HepG2 (cell line): ENCODE results near the gene RHEBL1. TPM values are rescaled to one million over a fixed set of nuclear protein-coding genes. Genes with fewer than 3 reads are reported as not detected.
A peak's percentile ranks its signal among the peaks of the same experiment; 100 is the strongest.

Experiments
- ATRX ChIP-seq: sonication (generic); formaldehyde crosslinking; IDR thresholded peaks from 2 replicates; pipeline ENCODE4 v1.4.0; 2020; ENCODE audit warnings: missing genetic modification reagents, borderline replicate concordance
- CCDC6 ChIP-seq: sonication (generic); formaldehyde crosslinking; IDR thresholded peaks from 2 replicates; pipeline ENCODE4 v1.8.1; 2022; ENCODE audit warnings: mild to moderate bottlenecking, missing genetic modification reagents, moderate library complexity
- GFI1 ChIP-seq: sonication (generic); formaldehyde crosslinking; IDR thresholded peaks from 2 replicates; pipeline ENCODE4 v1.5.0; 2020; ENCODE audit warnings: missing genetic modification reagents, mild to moderate bottlenecking, borderline replicate concordance
- NFIB ChIP-seq: sonication (generic); formaldehyde crosslinking; IDR thresholded peaks from 2 replicates; pipeline ENCODE4 v1.9.0; 2021; ENCODE audit warnings: missing genetic modification reagents, mild to moderate bottlenecking, borderline replicate concordance
- PCBP2 ChIP-seq: fragments of 200-400 bp; formaldehyde crosslinking; optimal IDR thresholded peaks from 2 replicates; pipeline ENCODE3; 2018; ENCODE audit warnings: low read length, low read depth; ENCODE audit not compliant: poor library complexity, severe bottlenecking
- RBM22 ChIP-seq: fragments of 200-400 bp; formaldehyde crosslinking; optimal IDR thresholded peaks from 2 replicates; pipeline ENCODE3; 2017; ENCODE audit warnings: mild to moderate bottlenecking, low read length, moderate library complexity
- TAF15 ChIP-seq: fragments of 200-400 bp; formaldehyde crosslinking; IDR thresholded peaks from one replicate; pipeline ENCODE4 v1.6.1; 2018; ENCODE audit warnings: mild to moderate bottlenecking, low read depth, low read length; ENCODE audit not compliant: poor library complexity, severe bottlenecking
- ZFP41 ChIP-seq: sonication (generic); formaldehyde crosslinking; IDR thresholded peaks from 2 replicates; pipeline ENCODE4 v1.4.0; 2020; ENCODE audit warnings: mild to moderate bottlenecking, missing genetic modification reagents, borderline replicate concordance
- ZNF431 ChIP-seq: sonication (generic); formaldehyde crosslinking; IDR thresholded peaks from 2 replicates; pipeline ENCODE4 v1.9.0; 2022; ENCODE audit warnings: missing genetic modification reagents, low read depth, mild to moderate bottlenecking, borderline replicate concordance
- ZNF577 ChIP-seq: sonication (generic); formaldehyde crosslinking; IDR thresholded peaks from 2 replicates; pipeline ENCODE4 v1.4.0; 2020; ENCODE audit warnings: mild to moderate bottlenecking, low read depth, missing genetic modification reagents, borderline replicate concordance
- polyA plus RNA-seq, 8 experiments: library from polyadenylated mRNA; depleted of rRNA in 3 of 8; stranded (reverse) in 7 of 8; unstranded in 1 of 8; fragments of >200 nt; fragmentation: Illumina TruSeq in 4 of 8; extraction: Trizol in 4 of 8; gene quantifications; 2 replicates each; pipeline versions ENCODE4 v1.2.1 to v1.2.3, GENCODE V29; 2011 to 2016; ENCODE audit warnings: low read depth in 4 of 8, missing spikeins in 1 of 8, mixed read lengths in 1 of 8; ENCODE audit not compliant: insufficient read depth in 1 of 8
- total RNA-seq, 5 experiments: library from RNA; depleted of rRNA; stranded (reverse); fragments of >200 nt; fragmentation: Illumina TruSeq; extraction: Trizol; gene quantifications; 2 replicates each; pipeline ENCODE4 v1.2.3, GENCODE V29; 2016; ENCODE audit warnings: low read depth in 1 of 5
- TF ChIP-seq, protein P1 (sequence below): sonication (generic); formaldehyde crosslinking; IDR thresholded peaks from 2 replicates; pipeline ENCODE4 v1.4.0; 2020; ENCODE audit warnings: mild to moderate bottlenecking, low read depth, missing genetic modification reagents
- TF ChIP-seq, protein P2 (sequence below): sonication (generic); formaldehyde crosslinking; IDR thresholded peaks from 2 replicates; pipeline ENCODE4 v1.5.0; 2020; ENCODE audit warnings: mild to moderate bottlenecking, missing genetic modification reagents
- TF ChIP-seq, protein P3 (sequence below): sonication (generic); formaldehyde crosslinking; conservative IDR thresholded peaks from 2 replicates; pipeline ENCODE4 v1.4.0; 2020; ENCODE audit warnings: missing genetic modification reagents
- TF ChIP-seq, protein P4 (sequence below): sonication (generic); formaldehyde crosslinking; IDR thresholded peaks from 2 replicates; pipeline ENCODE4 v1.4.0; 2020; ENCODE audit warnings: missing genetic modification reagents, borderline replicate concordance
- TF ChIP-seq, protein P5 (sequence below): sonication (generic); formaldehyde crosslinking; IDR thresholded peaks from 2 replicates; pipeline ENCODE4 v1.5.1; 2020; ENCODE audit warnings: mild to moderate bottlenecking, missing genetic modification reagents, borderline replicate concordance

RHEBL1 gene
- total and polyA plus RNA-seq, 2 of the 13 experiments (the other 11 are each of a cell fraction or from before 2014, with no cell fraction given) = 1.4 to 2.5 TPM

DNA sequence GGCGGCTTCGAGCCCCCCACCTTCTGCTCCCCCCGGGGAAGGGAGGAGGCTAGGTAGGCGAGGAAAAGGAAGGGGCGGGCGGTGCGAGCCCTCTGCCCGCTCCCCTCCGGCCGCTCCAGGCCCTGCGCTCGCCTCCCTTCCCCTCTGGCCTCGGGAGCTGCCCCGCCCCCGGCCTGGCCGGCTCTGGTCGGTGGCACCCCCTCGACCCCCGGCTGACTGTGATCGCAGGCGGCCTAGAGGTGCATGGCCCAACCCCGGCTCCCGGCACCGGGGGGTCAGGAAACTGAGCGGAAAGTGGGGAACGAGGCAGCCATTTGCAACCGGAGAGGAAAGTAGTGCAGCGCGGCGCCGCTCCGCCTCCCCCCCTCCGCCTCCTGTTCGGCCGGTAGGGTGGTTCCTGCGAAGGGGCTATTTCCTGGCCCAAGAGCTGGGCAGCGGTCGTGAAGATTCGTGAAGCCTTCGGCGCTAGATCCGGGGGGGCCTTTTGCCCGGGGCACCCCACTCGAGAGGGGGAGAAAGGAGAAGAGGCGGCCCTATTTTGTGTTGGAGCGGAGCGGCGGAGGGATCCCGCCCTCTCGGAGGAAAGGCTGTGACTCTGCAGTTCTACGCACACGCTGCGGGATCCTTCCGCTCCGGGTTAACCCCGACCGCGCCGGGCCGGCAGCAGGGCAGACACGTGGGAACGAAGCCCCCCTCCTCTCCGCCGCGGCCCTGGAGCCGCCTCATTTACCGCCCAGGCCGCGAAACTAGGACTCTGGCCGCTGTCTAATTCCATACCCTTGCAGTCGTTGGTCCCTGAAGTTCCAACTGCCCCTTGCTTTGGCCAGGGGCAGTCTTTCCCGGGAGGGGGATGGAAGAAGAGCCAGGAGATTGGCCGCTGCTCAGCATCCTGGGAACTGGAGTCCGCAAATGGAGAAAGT lies 9.3 kb downstream of the RHEBL1 start, which contains the start of gene KMT2D (continued):
- peak; percentile 20 for TF ChIP-seq PCBP2
- no peak for TF ChIP-seq ZNF577 (CRISPR knock-in tag)
- no peak for TF ChIP-seq RBM22
- peak; percentile 68 for TF ChIP-seq TAF15
- TF ChIP-seq, protein P1, sequence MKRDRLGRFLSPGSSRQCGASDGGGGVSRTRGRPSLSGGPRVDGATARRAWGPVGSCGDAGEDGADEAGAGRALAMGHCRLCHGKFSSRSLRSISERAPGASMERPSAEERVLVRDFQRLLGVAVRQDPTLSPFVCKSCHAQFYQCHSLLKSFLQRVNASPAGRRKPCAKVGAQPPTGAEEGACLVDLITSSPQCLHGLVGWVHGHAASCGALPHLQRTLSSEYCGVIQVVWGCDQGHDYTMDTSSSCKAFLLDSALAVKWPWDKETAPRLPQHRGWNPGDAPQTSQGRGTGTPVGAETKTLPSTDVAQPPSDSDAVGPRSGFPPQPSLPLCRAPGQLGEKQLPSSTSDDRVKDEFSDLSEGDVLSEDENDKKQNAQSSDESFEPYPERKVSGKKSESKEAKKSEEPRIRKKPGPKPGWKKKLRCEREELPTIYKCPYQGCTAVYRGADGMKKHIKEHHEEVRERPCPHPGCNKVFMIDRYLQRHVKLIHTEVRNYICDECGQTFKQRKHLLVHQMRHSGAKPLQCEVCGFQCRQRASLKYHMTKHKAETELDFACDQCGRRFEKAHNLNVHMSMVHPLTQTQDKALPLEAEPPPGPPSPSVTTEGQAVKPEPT (CRISPR knock-in tag) = peak; percentile 63; the same call in 1 of the 2 replicates
- no peak for TF ChIP-seq ZFP41
- TF ChIP-seq NFIB (CRISPR knock-in tag) = no peak
- no peak for TF ChIP-seq ATRX (CRISPR knock-in tag)
- TF ChIP-seq, protein P2, sequence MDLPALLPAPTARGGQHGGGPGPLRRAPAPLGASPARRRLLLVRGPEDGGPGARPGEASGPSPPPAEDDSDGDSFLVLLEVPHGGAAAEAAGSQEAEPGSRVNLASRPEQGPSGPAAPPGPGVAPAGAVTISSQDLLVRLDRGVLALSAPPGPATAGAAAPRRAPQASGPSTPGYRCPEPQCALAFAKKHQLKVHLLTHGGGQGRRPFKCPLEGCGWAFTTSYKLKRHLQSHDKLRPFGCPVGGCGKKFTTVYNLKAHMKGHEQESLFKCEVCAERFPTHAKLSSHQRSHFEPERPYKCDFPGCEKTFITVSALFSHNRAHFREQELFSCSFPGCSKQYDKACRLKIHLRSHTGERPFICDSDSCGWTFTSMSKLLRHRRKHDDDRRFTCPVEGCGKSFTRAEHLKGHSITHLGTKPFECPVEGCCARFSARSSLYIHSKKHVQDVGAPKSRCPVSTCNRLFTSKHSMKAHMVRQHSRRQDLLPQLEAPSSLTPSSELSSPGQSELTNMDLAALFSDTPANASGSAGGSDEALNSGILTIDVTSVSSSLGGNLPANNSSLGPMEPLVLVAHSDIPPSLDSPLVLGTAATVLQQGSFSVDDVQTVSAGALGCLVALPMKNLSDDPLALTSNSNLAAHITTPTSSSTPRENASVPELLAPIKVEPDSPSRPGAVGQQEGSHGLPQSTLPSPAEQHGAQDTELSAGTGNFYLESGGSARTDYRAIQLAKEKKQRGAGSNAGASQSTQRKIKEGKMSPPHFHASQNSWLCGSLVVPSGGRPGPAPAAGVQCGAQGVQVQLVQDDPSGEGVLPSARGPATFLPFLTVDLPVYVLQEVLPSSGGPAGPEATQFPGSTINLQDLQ = peak; percentile 47; the same call in 1 of the 2 replicates
- 0 out of 2 replicates have a peak, but pooled peaks have one; percentile 21 for TF ChIP-seq ZNF431 (CRISPR knock-in tag)
- TF ChIP-seq, protein P3, sequence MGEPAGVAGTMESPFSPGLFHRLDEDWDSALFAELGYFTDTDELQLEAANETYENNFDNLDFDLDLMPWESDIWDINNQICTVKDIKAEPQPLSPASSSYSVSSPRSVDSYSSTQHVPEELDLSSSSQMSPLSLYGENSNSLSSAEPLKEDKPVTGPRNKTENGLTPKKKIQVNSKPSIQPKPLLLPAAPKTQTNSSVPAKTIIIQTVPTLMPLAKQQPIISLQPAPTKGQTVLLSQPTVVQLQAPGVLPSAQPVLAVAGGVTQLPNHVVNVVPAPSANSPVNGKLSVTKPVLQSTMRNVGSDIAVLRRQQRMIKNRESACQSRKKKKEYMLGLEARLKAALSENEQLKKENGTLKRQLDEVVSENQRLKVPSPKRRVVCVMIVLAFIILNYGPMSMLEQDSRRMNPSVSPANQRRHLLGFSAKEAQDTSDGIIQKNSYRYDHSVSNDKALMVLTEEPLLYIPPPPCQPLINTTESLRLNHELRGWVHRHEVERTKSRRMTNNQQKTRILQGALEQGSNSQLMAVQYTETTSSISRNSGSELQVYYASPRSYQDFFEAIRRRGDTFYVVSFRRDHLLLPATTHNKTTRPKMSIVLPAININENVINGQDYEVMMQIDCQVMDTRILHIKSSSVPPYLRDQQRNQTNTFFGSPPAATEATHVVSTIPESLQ (CRISPR knock-in tag) = no peak
- TF ChIP-seq, protein P4, sequence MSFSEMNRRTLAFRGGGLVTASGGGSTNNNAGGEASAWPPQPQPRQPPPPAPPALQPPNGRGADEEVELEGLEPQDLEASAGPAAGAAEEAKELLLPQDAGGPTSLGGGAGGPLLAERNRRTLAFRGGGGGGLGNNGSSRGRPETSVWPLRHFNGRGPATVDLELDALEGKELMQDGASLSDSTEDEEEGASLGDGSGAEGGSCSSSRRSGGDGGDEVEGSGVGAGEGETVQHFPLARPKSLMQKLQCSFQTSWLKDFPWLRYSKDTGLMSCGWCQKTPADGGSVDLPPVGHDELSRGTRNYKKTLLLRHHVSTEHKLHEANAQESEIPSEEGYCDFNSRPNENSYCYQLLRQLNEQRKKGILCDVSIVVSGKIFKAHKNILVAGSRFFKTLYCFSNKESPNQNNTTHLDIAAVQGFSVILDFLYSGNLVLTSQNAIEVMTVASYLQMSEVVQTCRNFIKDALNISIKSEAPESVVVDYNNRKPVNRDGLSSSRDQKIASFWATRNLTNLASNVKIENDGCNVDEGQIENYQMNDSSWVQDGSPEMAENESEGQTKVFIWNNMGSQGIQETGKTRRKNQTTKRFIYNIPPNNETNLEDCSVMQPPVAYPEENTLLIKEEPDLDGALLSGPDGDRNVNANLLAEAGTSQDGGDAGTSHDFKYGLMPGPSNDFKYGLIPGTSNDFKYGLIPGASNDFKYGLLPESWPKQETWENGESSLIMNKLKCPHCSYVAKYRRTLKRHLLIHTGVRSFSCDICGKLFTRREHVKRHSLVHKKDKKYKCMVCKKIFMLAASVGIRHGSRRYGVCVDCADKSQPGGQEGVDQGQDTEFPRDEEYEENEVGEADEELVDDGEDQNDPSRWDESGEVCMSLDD (CRISPR knock-in tag) = peak; percentile 49
- peak; percentile 60; the same call in 1 of the 2 replicates for TF ChIP-seq GFI1 (CRISPR knock-in tag)
- TF ChIP-seq, protein P5, sequence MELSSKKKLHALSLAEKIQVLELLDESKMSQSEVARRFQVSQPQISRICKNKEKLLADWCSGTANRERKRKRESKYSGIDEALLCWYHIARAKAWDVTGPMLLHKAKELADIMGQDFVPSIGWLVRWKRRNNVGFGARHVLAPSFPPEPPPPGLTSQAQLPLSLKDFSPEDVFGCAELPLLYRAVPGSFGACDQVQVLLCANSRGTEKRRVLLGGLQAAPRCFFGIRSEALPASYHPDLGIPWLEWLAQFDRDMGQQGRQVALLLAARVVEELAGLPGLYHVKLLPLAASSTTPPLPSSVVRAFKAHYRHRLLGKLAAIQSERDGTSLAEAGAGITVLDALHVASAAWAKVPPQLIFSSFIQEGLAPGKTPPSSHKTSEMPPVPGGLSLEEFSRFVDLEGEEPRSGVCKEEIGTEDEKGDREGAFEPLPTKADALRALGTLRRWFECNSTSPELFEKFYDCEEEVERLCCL = peak; percentile 92; the same call in 1 of the 2 replicates
- peak; percentile 96 for TF ChIP-seq CCDC6 (CRISPR knock-in tag)
